Activated B cell treated with CpG ODN at 0.5 μM for 24 hours (primary cell): ENCODE measurements around the gene SGK1. TPM values are rescaled to one million over a fixed set of nuclear protein-coding genes. Genes with fewer than 3 reads are reported as not detected.

Experiments
- ATAC-seq: fragments of 200-7000 bp; cut with Tn5 transposase; one replicate; pipeline ENCODE4 v1.10.0; 2021; ENCODE audit warnings: low read depth, mild to moderate bottlenecking, moderate library complexity
- CTCF ChIA-PET: fragments of 350-600 bp; sonication (Branson Sonifier 250); formaldehyde crosslinking; loops from one replicate; lab custom pipeline; 2021; ENCODE audit warnings: antibody characterized with exemption; lab: Charles Lee
- POLR2A ChIA-PET: fragments of 350-600 bp; sonication (Branson Sonifier 250); formaldehyde crosslinking; loops from one replicate; lab custom pipeline; 2021; ENCODE audit warnings: antibody characterized with exemption; lab: Charles Lee
- DNase-seq: peaks from one replicate; pipeline ENCODE4 v3.0.0; 2022
- H3K27ac Mint-ChIP-seq: one replicate; pipeline ENCODE4 v1.8.0; 2020; ENCODE audit warnings: mixed read lengths
- H3K27me3 Mint-ChIP-seq: one replicate; pipeline ENCODE4 v1.8.0; 2021; ENCODE audit warnings: mixed read lengths
- H3K36me3 Mint-ChIP-seq: one replicate; pipeline ENCODE4 v1.8.0; 2021; ENCODE audit warnings: low read depth, mixed read lengths
- H3K4me1 Mint-ChIP-seq: one replicate; pipeline ENCODE4 v1.8.0; 2021; ENCODE audit warnings: mixed read lengths
- H3K4me3 Mint-ChIP-seq: one replicate; pipeline ENCODE4 v1.8.0; 2020; ENCODE audit warnings: mild to moderate bottlenecking, mixed read lengths
- H3K9me3 Mint-ChIP-seq: one replicate; pipeline ENCODE4 v1.8.0; 2020; ENCODE audit warnings: mixed read lengths
- intact Hi-C: fragments of 100-400 bp; cut with micrococcal nuclease; formaldehyde crosslinking; loops from one replicate; pipeline ENCODE4 v1.15.1; 2024
- total RNA-seq: library from RNA; stranded (reverse); gene quantifications from 2 replicates; pipeline ENCODE4 v1.2.3, GENCODE V29; 2022
- TF ChIP-seq, protein P1 (sequence below): fragments of 200-600 bp; IDR thresholded peaks from one replicate; pipeline ENCODE4 v1.8.0; 2022; ENCODE audit warnings: antibody characterized with exemption, mild to moderate bottlenecking

The SGK1 gene
- total RNA-seq, 1 donor from 2014 or later = 36.2 TPM

DNA sequence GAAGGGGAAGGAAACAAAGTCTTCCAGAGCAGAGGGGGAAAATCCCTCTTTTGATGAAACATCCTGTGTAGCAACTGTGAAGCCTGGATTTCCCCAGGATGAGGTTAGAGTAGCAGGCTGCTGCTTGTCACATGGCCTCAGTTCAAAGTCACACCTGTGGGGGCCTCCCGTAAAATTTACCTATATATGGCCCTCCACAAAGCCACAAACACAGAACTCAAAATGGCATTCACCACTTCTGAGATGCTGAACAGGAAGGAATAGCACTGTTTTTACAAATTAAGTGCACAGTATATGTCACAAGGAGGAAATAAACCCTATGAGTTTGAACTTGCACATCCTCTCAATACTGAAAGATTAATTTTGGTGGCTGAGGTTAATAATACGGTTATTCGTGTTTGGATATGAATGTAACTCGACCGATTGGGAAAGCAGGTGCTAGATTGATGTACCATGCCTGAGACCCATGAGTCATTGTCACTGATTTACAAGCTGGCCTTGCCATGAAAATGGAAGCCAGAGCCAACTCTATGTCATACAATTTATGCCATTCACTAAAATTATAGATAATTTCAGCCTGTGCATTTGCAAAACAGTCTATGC lies 70.6 kb downstream of the SGK1 start:
- intact Hi-C loops = loop anchor here (1.0 to 10.0 kb wide), 11 partner anchors 11 to 1733 kb away; partner anchors contain the start of genes MYB and STX7
- ChIA-PET POLR2A (interaction anchor here (0.5 to 3.2 kb wide), 10 partner anchors 8 to 126 kb away, joined by 3 to 15 read pairs (median 4); no protein-coding TSS in a partner anchor), CTCF (interaction anchor here (1.2 kb wide), 1 partner anchor 68 kb away, joined by 4 read pairs; no protein-coding TSS in a partner anchor)
- TF ChIP-seq, protein P1, sequence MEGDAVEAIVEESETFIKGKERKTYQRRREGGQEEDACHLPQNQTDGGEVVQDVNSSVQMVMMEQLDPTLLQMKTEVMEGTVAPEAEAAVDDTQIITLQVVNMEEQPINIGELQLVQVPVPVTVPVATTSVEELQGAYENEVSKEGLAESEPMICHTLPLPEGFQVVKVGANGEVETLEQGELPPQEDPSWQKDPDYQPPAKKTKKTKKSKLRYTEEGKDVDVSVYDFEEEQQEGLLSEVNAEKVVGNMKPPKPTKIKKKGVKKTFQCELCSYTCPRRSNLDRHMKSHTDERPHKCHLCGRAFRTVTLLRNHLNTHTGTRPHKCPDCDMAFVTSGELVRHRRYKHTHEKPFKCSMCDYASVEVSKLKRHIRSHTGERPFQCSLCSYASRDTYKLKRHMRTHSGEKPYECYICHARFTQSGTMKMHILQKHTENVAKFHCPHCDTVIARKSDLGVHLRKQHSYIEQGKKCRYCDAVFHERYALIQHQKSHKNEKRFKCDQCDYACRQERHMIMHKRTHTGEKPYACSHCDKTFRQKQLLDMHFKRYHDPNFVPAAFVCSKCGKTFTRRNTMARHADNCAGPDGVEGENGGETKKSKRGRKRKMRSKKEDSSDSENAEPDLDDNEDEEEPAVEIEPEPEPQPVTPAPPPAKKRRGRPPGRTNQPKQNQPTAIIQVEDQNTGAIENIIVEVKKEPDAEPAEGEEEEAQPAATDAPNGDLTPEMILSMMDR = no peak
- peak; percentile 44 for DNase-seq
- no peaks in the 10 kb centered on the region for H3K27me3 Mint-ChIP-seq
- ATAC-seq = peak; percentile 82
- peaks cover 59% of the 10 kb centered on the region for H3K4me1 Mint-ChIP-seq
- peak overlapping the region; percentile 47 for H3K4me3 Mint-ChIP-seq
- peak overlapping the region; percentile 97 for H3K27ac Mint-ChIP-seq
- no peaks in the 10 kb centered on the region for H3K9me3 Mint-ChIP-seq
- no peaks in the 10 kb centered on the region for H3K36me3 Mint-ChIP-seq

DNA sequence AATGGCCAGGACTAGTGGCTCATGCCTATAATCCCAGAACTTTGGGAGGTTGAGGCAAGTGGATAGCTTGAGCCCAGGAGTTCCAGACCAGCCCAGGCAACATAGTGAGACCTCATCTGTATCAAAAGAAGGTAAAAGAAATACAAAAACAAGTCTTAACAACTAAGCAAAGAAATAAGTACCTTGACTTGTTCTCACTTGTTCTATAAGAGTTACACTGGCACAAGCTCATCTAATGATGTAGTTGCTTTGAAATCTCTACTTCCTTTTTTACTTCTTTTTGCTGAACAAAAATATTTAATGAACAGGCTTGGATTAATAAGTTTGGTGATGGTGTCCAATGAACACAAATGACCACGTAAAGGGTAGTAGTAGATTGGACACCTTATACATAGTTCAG lies 72.2 kb downstream of the SGK1 start:
- TF ChIP-seq, protein P1 = no peak
- no peaks in the 10 kb centered on the region for H3K27me3 Mint-ChIP-seq
- intact Hi-C loops = loop anchor here (2.0 to 10.0 kb wide), 4 partner anchors 13 to 1731 kb away; partner anchors contain the start of genes MYB and STX7
- no peaks in the 10 kb centered on the region for H3K36me3 Mint-ChIP-seq
- no peak overlapping the region for H3K4me3 Mint-ChIP-seq
- H3K9me3 Mint-ChIP-seq = peaks cover 3% of the 10 kb centered on the region
- ATAC-seq = no peak
- CTCF ChIA-PET = interaction anchor here (1.8 kb wide), 1 partner anchor 66 kb away, joined by 4 read pairs; no protein-coding TSS in a partner anchor
- peak overlapping the region; percentile 97 for H3K27ac Mint-ChIP-seq
- H3K4me1 Mint-ChIP-seq = peaks cover 67% of the 10 kb centered on the region
- POLR2A ChIA-PET = interaction anchor here (0.6 to 3.2 kb wide), 5 partner anchors 10 to 69 kb away, joined by 3 to 15 read pairs (median 3); no protein-coding TSS in a partner anchor
- DNase-seq = no peak

DNA sequence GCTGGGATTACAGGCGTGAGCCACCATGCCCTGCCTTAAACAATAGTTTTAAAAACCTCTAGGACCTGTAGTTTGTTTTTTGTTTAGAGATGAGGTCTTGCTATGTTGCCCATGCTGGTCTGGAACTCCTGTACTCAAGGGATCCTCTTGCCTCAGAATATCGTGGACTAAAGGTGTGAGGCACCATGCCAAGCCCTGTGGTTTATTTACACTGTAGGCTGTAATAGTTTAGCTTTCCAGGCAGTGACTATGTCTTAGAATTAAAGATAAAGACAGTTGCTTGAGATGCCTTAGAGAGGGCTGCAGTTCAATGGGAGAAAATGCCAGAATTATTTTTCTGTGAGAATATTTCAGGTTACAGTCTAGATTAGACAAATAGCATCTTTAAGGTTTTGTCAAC lies 72.9 kb downstream of the SGK1 start:
- H3K4me1 Mint-ChIP-seq = peaks cover 69% of the 10 kb centered on the region
- no peaks in the 10 kb centered on the region for H3K36me3 Mint-ChIP-seq
- H3K4me3 Mint-ChIP-seq = no peak overlapping the region
- intact Hi-C loops = loop anchor here (5.0 to 10.0 kb wide), 2 partner anchors 937 to 1730 kb away; partner anchors contain the start of genes MYB and STX7
- ChIA-PET POLR2A (interaction anchor here (0.6 to 3.2 kb wide), 4 partner anchors 12 to 68 kb away, joined by 3 to 15 read pairs (median 3); no protein-coding TSS in a partner anchor), CTCF (interaction anchor here (1.8 kb wide), 1 partner anchor 66 kb away, joined by 4 read pairs; no protein-coding TSS in a partner anchor)
- no peaks in the 10 kb centered on the region for H3K27me3 Mint-ChIP-seq
- H3K27ac Mint-ChIP-seq = peak overlapping the region; percentile 97
- peaks cover 3% of the 10 kb centered on the region for H3K9me3 Mint-ChIP-seq
- ATAC-seq (no peak), DNase-seq (no peak)
- TF ChIP-seq, protein P1 = no peak

DNA sequence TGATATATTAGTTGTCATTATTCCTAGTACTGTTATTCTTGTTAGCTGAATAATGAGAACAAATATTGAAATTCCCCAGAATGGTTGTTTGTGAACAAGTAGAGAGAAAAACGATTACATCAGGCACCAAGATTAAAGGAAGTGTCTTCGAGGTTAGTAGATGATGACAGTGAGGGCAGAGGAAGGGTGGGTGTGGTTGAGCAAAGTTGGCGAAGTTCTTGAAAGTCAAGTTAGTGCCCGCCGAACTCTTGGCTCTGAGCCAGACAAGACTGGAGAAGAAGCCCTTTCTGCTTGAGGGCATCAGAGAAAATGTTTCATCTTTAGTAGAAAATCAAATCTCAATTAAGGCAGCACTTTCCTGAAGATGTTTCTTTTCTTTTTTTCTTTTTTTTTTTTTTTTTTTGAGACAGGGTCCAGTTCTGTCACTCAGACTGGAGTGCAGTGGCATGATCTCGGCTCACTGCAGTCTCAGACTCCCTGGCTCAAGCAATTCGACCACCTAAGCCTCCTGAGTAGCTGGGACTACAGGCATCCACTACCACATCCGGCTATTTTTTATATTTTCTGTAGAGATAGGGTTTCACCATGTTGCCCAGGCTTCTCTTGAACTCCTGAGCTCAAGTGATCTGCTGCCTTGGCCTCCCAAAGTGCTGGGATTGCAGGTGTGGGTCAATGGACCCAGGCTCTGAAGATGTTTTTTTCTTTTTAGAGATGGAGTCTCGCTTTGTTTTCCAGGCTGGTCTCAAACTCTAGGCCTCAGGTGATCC lies 77.1 kb downstream of the SGK1 start:
- DNase-seq = peak; percentile 37
- TF ChIP-seq, protein P1 = no peak
- ChIA-PET POLR2A (interaction anchor here (0.6 to 1.7 kb wide), 6 partner anchors 8 to 1151 kb away, joined by 3 to 8 read pairs (median 4); partner anchors contain the start of gene HBS1L), CTCF (no interaction called here)
- H3K36me3 Mint-ChIP-seq = no peaks in the 10 kb centered on the region
- H3K4me3 Mint-ChIP-seq = peak overlapping the region; percentile 54
- peaks cover 56% of the 10 kb centered on the region for H3K4me1 Mint-ChIP-seq
- peak overlapping the region; percentile 94 for H3K27ac Mint-ChIP-seq
- ATAC-seq = peak; percentile 70
- intact Hi-C loops = loop anchor here (1.0 to 10.0 kb wide), 3 partner anchors 138 to 1726 kb away; partner anchors contain the start of gene STX7
- H3K27me3 Mint-ChIP-seq = no peaks in the 10 kb centered on the region
- H3K9me3 Mint-ChIP-seq = peaks cover 3% of the 10 kb centered on the region
